Measurements from ENCODE around the gene TMEM54. TPM values are rescaled to one million over a fixed set of nuclear protein-coding genes. Genes with fewer than 3 reads are reported as not detected.
A peak's percentile ranks its signal among the peaks of the same experiment; 100 is the strongest.

TMEM54 gene
- total and polyA plus RNA-seq, 2 of the 13 experiments (the other 11 are each of a cell fraction or from before 2014, with no cell fraction given) = 2.5 to 2.9 TPM

DNA sequence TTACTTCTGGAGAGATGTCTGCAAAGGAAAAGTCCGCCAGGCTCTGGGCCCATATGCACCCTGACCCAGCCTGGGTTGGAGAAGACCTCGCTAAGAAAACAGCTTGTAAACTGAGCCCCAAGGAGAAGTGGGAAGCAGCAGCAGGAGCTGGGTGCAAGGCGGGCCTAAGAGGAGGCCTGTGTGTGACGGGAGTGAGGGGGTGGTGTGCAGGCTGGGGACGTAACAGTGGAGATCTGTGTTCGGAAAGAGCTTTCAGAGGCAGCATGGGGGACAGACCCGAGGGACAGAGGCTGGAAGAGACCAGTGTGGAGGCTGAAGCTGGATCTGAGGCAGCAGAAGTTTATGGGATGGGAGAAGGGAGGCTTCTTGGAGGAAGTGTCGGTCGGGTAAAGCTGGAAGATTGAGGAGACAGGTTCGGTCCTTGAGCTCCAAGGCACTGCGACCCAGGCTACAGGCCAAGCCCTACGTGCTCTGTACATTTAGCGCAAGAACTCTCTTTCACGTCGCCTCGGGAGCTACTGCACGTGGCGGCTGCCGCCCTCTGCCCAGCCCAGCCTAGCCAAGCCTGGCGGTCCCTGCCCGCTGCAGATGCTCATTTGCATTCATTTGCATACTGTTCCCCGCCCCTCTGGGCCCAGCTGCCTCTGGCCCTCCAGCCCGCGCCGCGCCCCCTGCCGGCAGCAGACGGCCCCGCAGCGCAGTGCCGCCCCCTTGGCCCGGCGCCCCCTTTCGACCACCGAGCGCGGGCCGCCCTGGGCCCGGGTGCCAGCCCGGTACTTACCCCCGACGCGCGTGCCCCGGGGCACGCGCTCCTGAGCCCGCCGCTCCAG, 8.6 kb downstream of the TMEM54 start (continued):
- TF ChIP-seq PCBP1 (IDR thresholded peaks at IDR 0.05; ENCODE audit: borderline replicate concordance, low read depth, low read length) = no peak
- TF ChIP-seq RFXAP (CRISPR knock-in tag; IDR thresholded peaks at IDR 0.05; ENCODE audit: borderline replicate concordance) = no peak
- peak; percentile 8 for TF ChIP-seq YY1 (IDR thresholded peaks at IDR 0.05; ENCODE audit: insufficient read depth, insufficient replicate concordance, low read depth, low read length)
- TF ChIP-seq KMT2A (CRISPR knock-in tag; IDR thresholded peaks at IDR 0.05) = no peak
- TF ChIP-seq, protein P1, sequence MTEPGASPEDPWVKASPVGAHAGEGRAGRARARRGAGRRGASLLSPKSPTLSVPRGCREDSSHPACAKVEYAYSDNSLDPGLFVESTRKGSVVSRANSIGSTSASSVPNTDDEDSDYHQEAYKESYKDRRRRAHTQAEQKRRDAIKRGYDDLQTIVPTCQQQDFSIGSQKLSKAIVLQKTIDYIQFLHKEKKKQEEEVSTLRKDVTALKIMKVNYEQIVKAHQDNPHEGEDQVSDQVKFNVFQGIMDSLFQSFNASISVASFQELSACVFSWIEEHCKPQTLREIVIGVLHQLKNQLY (CRISPR knock-in tag; IDR thresholded peaks at IDR 0.05) = no peak
- TF ChIP-seq ZNF30 (CRISPR knock-in tag; IDR thresholded peaks at IDR 0.05) = no peak
- TF ChIP-seq HNF1A (IDR thresholded peaks at IDR 0.05; ENCODE audit: low read depth) = no peak
- TF ChIP-seq HNF1A (CRISPR knock-in tag; IDR thresholded peaks at IDR 0.05; ENCODE audit: borderline replicate concordance) = no peak
- no peak for TF ChIP-seq MYC (CRISPR knock-in tag; IDR thresholded peaks at IDR 0.05; ENCODE audit: borderline replicate concordance)
- TF ChIP-seq ZNF121 (CRISPR knock-in tag; IDR thresholded peaks at IDR 0.05) = no peak
- peak; percentile 52; the same call in 1 of the 2 replicates for TF ChIP-seq MTF2 (CRISPR knock-in tag; IDR thresholded peaks at IDR 0.05; ENCODE audit: borderline replicate concordance)
